ENCODE data around the gene UROS.

DNA sequence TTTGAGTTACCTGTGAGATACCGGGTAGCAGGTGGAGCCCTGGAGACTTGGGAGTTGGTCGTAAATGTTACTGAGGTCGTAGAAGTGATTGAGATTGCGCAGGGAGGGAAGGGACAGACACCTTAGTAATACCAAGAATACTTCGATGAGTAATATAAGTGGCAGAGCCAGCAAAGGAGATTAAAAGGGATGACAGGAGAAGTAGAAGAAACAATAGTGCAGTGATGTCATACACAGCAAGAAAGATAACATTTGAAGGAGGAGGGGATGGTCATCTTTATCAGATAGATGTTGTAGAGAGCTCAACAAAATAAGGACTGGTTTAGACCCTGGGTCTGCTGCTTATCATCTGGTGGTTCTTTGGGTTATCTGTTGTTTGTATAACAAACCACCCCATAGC is 5.3 kb upstream of the UROS start:
- TF ChIP-seq POLR2AphosphoS5 (IDR thresholded peaks at IDR 0.05) (no peak), EP300 (IDR thresholded peaks at IDR 0.05; ENCODE audit: low read depth) (no peak)

Data from transverse colon (tissue), 3 donors.